Germinal center (tissue), 1 donor: ENCODE measurements around the gene AKAP8L.
A peak's percentile ranks its signal among the peaks of the same experiment; 100 is the strongest.

Experiments
- DNase-seq: peaks from one replicate; pipeline ENCODE4 v3.0.0; 2012; ENCODE audit warnings: mixed read lengths, low spot score

Gene AKAP8L, protein sequence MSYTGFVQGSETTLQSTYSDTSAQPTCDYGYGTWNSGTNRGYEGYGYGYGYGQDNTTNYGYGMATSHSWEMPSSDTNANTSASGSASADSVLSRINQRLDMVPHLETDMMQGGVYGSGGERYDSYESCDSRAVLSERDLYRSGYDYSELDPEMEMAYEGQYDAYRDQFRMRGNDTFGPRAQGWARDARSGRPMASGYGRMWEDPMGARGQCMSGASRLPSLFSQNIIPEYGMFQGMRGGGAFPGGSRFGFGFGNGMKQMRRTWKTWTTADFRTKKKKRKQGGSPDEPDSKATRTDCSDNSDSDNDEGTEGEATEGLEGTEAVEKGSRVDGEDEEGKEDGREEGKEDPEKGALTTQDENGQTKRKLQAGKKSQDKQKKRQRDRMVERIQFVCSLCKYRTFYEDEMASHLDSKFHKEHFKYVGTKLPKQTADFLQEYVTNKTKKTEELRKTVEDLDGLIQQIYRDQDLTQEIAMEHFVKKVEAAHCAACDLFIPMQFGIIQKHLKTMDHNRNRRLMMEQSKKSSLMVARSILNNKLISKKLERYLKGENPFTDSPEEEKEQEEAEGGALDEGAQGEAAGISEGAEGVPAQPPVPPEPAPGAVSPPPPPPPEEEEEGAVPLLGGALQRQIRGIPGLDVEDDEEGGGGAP

DNA sequence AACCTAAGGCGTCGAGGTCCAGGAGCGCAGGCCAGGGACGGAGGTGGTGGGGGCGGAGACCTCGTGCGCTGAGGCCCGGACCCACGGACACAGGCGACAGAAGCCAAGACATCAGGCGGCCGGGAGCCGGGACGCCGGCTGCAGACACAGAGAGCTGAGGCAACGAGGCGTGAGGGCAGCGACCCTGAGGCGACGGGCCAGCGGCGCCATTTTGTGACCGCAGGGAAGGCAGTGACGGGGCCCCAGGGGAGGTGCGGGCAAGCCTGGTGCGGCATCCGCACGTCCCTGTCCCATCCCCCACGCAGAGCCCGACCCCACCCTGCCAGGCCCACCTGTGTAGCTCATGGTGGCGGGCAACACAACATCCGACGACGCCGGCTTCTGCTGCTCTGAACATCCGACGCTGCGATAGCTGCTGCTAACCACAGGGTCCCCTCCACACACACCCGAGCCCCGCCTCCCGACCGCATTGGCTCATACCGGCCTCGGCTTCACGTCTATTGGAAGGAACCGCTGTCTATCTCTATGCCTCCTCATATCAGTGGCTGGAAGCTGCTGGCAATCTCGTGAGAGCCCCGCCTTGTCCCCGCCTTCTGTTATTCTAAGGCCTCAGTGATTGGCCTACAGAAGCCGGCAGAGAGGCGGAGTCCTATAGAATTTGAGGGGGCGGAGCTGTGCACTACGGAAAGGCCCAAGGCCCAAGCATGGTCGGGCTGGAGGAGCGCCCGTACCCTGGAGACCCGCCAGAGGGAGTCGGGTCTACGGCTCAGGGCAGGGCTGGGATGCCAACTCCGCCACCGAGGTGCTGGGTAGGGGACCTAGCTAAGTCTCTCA lies at the start of gene AKAP8L:
TSS of gene AKAP8L (minus strand) at position 410 of the 834 bp plus-strand sequence. CDS start at position 345, 65 bp downstream.
- peak; percentile 100 for DNase-seq

- no peak for DNase-seq
Observed at GRCh38 chr19:15467734-15468214, 49.0 kb upstream of the AKAP8L start.

DNA sequence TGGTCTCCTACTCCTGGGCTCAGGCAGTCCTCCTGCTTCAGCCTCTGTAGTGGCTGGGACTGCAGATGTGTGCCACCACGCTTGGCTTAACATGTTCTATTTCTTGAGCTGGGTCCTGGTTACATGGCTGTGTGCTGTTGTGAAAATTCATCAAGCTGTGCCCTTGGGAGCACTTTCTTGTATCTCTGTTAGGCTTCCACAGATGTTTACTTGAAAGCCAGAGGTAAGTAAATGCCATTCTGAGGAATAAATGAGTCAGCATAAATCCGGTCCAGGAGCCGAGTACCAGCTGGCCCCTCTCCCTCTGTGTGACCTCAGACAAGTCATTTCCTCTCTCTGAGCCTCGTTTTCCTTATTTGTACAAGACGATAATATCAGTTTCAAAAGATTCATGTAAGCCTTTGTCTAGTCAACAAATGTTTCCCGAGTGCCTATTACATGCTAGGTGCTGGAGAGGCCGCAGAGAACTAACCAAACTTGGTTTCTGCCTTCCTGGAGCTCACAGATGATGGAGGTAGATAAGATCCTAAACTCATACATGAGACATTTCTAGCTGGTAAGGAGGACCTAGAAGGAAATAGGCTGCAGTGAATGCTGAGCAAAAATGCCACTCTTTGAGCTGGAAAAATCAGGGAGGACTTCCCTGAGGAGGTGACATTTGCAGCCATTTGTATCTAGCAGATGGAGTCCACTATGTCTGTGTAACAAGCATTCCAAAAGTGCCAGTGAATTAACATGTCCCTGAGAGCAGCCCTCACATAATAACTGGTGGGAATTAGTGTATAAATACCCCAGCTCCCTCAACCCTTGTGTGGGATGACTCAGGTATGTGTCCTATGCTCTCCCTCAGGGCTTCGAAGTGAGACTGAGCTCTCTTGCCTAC lies 48.3 kb upstream of the AKAP8L start:
- no peak for DNase-seq

DNA sequence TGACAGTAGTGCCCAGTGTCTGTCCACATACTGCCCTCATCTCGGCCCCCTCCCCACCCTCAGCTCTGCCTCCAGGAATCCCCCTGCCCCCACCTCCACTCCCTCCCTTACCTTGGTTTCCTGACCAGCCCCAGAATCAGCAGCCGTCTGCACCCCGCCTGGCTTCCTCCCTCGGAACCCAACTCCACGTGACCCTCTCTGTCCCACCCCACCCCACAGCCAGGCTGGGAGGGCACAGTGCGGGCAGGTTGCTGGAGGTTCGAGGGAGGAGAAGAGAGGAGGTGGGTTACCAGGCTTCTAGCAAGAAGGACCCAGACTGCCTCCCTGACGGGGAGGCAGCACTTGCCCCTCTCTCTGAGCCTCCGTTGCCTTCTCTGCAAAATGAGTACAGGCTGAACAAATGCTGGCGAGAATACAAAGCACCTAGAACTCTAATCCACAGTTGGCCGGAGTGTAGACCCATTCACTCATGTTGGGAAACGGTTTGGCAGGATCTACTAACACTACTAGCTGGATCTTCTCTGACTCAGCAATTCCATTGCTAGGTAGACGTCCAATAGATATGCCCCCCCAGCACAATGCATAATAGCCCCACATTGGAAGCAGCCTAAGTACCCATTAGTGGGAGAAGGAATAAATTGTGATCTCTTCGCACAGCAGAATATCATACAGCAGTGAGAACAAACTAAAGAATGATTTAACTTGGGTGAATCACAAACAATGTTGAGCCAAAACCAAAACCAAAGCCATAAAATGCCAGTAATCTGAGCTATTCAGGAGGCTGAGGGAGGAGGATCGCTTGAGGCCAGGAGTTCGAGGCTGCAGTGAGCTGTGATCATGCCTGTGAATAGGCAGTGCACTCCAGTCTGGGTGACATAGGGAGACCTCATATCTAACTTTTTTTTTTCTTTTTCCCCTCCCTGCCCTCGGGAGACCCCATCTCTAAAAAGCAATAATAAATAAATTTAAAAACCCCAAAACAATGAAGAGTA lies 45.9 kb upstream of the AKAP8L start, which contains the start of gene RASAL3:
TSS of gene RASAL3 (minus strand) at position 151 of the 992 bp plus-strand sequence. CDS start 186 bp downstream, outside the sequence.
- DNase-seq, result peak; percentile 61

DNA sequence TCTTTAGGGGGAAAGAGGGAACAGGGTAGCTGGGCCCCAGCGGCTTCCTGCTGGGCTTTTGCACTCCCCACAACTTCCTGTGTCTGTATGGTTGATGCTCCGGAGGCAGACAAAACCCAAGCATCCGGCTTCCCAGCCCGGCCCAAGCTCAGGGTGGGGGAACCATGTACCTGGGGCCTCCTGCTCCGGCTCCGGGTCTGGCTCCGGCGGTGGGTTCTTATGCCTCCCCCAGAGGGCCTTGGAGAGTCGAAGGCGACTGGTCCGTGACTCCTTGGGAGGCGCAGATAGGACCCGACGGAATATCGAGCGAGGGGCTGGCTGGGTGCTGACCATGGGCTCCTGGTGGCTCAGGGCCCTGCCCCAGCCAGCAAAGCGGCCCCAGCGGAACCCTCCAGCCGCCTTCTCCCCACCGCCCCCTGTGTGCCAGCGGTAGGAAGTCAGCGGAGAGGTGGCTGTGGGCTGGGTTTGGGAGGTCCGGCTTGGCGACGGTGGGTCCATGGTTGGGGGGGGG lies 45.1 kb upstream of the AKAP8L start:
- peak; percentile 69 for DNase-seq

- DNase-seq, result no peak
Observed at GRCh38 chr19:15461694-15462093, 42.9 kb upstream of the AKAP8L start.

DNA sequence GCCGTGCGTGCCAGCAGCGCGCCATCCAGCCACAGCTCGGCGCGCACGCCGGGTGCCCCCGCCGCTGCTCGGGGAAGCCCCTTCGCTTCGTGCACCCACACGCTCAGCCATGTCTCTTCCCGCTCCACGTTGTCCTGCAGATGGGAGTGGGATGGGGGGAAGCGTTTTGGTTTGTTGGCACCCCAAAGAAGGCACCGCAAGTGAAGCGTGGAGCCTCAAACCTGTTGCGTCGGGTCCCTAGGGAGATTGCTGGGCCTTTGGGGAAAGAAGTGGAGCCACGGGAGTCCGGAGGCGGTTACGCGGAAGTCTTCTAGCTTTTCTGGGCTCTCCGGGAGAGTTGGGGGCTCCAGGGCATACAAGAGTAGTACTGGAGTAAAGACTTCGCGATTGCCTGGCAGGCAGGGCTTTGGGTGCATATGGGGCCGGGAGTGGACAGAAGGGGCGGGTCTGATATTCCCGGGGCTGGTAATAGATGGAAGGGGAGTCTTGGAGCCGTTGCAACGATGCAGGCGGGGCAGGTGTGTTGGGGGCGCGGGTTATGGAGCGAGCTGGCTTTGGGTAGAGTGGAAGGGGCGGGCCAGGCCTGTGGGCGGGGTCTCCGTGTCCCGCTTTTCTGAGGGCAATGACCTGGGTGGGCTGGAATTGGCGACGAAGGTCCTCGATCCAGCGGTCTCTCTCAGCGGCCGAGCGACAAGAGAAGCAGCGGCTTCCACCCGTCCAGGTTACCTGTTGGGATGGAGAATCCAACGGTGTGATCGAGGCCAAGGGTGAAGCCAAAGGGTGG lies 39.1 kb upstream of the AKAP8L start:
- DNase-seq, result no peak

DNA sequence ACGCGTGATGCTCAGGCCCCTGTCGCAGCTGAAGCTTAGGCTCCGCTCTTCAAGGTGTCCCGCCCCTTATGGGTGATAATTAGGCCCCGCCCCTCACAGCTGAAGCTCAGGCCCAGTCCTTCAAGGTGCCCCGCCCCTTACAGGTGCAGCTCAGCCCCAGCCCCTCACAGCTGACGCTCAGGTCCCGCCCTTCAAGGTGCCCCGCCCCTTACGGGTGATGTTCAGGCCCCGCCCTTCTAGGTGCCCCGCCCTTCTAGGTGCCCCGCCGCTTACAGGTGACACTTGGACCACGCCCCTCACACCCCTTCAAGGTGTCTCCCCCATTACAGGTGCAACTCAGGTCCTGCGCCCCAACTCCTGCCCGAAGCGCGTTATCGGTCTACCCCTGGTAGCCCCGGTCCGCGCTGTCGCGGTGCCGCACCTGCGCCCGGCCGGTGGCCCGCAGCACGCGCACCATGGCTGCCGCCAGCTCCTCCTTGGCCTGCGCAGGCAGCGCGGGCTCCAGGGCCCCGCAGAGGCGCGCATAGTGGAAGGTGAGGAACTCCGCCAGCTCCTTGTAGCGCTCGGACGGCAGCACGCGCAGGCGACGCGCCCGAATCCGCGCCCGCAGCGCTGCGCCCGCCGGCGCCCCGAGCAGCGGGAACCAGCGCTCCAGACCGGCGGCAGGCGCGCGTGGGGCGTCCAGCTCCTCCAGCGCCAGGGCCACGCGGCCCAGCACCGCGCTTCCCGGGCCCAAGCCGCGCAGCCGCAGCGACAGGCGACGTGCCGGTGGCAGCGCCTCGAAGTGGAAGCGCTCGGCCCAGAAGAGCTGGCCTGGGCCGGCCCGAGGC lies 38.3 kb upstream of the AKAP8L start:
- no peak for DNase-seq

DNA sequence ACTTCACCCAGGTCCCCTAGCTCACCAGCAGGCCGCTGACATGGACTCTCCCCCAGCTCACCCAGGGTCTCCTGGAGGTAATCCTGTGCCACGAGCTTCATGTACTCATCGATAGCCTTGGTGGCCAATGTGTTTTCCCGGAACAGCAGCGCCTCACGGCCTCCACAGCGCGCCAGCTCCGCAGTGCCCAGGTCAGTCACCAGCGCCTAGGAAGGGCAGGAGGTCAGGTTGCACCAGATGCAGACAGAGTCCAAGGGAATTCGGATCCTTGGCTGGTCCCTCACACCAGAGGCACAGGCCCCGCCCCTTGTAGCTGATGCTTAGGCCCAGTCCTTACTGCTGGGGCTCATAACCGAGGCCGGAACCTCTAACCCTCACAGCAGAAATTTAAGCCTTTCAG lies 37.7 kb upstream of the AKAP8L start:
- no peak for DNase-seq

DNA sequence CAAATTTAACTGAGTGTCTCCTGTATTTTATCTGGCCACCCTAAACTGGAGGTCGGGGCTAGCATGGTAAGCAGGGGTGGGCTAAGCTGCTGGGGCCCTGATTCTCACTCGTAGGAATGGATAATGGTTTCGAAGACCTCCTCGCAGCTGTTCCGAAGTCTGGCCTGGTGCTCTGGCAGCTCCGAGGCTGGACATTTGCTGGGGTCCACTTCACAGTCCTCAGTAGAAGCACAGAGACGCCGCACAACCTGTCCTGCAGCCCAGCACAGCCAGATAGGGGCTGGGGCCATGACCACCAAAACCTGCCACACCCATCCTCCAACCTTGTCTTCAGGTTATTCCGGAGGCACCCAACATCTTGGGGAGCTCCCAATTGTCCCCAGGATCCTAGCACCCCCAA lies 37.2 kb upstream of the AKAP8L start:
- no peak for DNase-seq

DNA sequence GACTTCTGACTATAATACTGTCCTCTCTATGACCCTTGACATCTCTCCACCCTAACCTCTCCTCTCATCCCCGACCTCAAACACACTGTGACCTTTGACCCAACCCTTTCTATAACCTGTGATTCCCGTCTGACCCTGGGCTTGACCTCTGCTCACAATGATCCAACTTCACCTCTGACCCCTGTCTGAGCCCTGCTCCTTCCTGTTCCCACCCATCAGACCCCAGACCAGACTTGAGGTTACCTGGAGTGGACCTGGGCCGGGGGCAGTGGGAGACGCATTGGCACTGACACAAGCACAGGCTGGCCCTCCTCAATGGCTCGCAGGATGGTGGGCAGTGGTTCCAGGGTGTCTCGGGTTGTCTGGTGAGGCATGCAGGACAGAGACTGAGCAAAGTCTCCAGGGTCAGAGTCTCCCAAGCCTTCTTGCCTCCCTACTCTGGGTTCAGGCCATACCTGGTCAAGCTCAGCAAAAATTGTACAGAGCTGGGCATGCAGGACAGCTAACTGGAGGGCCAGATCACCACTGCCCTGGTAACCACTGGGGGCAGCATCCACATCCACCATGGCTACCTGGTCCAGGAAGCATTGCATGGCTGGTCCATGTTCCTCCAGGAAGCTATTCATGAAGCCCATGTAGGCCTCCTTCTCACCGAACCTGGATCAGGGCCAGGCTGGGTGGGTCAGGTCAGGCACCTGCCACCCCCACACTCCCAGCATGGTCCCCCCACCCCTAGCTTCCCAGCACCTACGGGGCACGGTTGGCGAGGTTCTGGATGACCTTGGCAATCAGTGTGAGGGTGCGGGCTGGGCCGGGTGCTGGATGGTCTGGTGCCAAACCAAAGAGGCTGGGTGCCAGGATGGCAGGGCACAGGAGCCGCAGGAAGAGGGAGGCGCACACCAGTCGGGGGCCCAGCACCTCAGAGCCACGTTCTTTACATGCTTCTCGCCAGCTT lies 35.4 kb upstream of the AKAP8L start:
- no peak for DNase-seq

- no peak for DNase-seq
Observed at GRCh38 chr19:15453091-15453578, 34.3 kb upstream of the AKAP8L start.

DNA sequence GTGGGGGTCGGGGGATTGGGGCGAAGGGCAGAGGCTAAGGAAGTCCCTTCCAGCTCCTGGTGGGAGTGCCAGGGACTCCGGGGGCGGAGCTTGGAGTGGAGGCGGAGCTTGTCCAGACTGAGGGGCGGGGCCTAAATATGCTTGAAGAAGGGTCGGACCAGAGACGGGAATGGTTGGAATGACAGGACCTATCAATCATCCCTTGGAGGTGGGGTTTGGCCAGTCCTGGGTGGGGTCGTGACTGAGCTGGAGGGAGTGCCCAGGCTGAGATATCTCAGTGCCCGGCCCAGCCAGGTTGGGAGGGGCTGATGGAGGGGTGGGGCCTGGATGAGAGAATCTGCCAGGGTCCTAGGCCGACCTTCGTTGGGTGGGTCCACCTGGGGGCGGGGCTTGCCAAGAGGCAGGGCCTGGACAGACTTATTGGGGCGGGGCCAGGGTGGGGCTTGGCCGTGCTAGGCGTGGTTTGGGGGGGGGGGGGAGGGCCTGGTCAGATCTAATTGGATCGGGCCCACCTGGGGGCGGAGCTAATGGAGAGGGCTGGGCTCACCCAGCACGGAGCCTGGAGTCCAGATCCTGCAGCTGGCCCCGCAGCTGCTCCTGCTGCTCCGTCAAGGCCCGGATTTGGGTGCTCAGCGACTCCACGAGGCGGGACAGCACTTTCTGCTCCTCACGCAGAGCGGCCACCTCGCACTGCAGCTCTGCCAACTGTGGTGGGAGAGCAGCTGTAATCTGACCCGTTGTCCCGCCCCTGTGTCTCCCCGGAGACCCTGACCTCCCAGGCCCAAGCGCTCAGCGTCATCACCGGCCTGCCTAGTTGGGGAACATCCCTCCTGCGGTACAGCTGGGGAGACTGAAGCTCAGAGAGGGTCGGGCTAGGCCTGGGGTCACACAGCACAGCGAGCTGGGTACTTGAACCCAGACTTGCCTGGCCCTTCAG lies 33.6 kb upstream of the AKAP8L start:
- DNase-seq, result no peak

DNA sequence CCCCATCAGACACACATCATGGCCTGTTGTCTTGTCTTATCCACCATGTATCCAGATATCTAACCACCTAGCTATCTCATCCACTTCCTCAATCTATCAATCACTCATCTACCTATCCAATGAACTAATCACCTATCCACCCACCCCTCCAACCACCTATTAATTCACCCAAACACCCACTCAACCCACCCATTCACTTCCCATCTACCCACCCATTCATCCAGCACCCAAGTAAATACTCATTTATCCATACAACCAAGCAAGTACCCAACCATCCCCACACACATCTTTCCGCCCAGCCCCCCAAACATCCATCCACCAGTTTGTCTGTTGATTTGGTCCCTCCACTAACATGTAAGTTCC lies 31.7 kb upstream of the AKAP8L start:
- DNase-seq, result no peak

GRCh38 chr19:15449620-15450527 lies 31.1 kb upstream of the AKAP8L start, which contains the start of gene WIZ:
WIZ (minus strand) TSS chr19:15449956; CDS start chr19:15448307, 1,649 bp downstream.
- DNase-seq, result peak; percentile 86
